ENCODE data around the gene CCL18.
"Not testable (repeated sequence)": the region's sequence is repeated elsewhere in the genome, so short reads cannot be mapped to it uniquely, and the experiment has no call there.

Gene CCL18, protein sequence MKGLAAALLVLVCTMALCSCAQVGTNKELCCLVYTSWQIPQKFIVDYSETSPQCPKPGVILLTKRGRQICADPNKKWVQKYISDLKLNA

DNA sequence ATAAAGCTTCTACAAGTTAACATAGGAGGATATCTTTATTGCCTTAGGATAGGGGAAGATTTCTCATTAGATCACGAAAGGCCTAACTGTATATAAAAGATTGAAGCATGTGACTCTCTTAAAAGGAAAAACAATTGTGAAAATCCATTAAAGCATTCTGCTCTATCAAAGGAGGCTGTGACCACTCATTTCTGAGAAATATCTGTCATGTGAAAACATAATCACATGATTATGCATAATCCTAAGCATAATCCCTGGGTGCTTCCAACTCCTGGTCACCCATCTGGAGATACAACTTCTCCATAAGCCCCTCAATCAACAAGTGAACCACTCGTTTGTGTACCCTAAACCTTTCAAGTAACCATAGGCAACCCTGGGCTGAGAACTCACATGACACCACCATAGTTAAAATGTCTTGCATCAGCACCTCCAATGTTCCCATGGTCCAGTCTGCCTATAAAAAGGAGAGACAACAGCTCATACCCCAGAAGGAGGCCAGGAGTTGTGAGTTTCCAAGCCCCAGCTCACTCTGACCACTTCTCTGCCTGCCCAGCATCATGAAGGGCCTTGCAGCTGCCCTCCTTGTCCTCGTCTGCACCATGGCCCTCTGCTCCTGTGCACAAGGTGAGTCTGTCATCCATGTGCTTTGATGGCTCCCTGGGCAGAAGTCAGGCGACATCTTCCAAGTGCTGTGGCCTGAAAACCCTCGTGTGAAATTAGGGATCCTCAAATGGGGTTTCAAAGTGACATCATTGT lies at the start of gene CCL18:
TSS of gene CCL18 (plus strand) at position 487 of the 756 bp plus-strand sequence. CDS start at position 558, 71 bp downstream.
- no peak for DNase-seq

DNA sequence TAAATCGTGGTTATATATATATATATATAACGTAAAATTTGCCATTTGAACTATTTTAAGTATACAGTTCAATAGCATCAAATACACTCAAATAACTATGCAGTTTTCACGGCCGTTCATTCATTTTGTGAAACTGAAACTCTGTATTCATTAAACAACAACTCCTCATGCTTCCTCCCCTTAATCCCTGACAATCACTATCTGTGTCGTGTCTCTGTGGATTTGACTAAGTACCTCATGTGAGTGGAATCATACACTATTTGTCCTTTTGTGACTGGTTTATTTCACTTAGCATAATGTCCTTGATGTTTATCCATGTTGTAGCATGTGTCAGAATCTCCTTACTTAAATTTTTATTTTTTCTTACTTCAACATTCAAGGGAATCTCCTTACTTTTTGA lies 49.1 kb upstream of the CCL18 start:
- no peak for DNase-seq

DNA sequence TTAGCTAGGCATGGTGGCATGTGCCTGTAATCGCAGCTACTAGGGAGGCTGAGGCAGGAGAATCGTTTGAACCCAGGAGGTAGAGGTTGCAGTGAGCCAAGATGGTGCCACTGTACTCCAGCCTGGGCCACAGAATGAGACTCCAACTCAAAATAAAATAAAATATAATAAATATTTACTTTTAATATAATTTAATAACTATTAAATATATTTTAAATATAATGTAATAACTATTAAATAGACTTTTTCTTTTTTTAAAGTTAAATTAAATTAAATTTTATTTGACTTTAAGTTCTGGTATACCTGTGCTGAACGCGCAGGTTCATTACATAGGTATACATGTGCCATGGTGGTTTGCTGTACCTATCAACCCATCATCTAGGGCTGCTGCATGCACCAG lies 48.2 kb upstream of the CCL18 start:
- not testable (repeated sequence) for DNase-seq

DNA sequence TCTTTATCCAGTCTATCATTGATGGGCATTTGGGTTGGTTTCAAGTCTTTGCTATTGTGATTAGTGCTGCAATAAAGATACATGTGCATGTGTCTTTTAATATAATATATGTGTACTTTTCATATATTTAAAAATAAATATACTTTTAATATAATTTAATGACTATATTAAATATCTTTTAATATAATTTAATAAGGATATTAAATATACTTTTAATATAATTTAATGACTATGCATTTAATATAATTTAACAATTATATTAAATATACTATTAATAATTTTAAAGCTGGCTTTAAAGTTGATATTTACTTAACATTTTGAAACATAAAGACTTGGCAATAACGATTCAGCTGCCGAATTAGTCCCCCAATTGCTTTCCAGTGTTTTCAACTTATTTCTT lies 47.5 kb upstream of the CCL18 start:
- DNase-seq, result no peak

DNA sequence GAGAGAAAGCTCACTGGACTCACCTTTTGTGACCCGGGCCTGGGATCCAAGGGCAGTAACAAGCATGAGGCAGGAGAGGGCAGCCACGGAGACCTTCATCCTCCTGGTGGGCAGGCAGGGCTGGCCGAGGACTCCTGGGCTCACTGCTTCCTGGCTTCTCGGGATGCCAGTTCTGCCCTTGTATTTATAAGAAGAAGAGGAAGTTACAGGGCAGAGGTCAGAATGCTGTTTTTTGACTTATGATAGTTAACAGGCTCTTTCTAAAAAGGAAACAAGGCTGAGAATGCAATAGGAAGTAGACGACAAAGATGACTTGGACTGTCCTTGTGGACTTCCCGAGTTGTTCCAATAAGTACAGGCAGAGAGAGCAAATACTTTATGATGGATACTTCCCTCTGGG lies 46.3 kb upstream of the CCL18 start, which contains the start of gene CCL23:
TSS of gene CCL23 (minus strand) at position 174 of the 400 bp plus-strand sequence. CDS start at position 99, 75 bp downstream.
- DNase-seq, result no peak

DNA sequence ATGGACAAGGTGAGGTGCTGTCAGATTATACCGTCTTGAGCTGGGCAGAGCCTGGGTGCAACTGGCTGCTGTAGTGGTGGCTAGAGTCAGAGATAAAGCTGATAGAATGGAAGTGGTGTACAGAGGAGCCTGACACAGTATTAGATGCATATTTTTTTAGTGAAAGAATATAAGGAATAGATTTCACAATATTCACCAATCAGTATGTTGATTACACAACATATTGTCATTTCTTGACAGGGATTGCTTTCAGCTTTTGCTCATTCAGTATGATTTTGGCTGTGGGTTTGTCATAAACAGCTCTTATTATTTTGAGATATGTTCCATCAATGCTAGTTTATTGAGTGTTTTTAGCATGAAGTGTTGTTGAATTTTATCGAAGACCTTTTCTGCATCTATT lies 44.6 kb upstream of the CCL18 start:
- DNase-seq, result no peak

DNA sequence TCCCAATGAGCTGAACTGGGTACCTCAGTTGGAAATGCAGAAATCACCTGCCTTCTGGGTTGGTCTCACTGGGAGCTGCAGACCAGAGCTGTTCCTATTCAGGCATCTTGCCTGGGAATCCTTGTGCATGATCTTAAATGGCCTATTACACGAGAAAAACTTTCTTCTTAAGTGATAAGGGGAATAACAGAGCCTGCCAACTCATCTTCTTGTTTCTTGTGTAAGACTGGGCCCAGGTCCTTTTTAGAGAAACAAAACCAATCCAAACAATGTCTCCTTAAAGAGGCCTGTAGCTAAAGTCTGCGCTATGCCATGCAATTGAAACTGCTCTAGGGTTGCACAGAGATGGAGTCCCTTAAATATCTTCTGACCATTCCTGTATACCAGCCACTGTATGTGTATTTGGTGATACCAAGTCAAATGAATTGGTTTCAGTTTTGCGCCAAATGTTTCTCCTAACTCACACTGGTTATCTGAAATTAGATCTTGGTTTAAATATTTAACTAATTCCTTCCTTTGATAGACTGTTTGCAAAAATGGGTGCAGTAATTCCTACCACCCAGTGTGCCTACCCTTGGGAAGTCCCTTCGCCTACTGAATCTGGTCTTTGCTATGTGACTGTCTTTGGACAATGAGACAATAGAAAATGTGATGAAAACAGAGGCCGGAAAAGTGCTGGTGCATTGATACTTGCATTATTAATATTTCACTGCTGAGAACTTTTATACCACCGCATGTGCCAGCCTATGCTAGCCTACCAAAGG lies 39.8 kb upstream of the CCL18 start:
- no peak for DNase-seq

DNA sequence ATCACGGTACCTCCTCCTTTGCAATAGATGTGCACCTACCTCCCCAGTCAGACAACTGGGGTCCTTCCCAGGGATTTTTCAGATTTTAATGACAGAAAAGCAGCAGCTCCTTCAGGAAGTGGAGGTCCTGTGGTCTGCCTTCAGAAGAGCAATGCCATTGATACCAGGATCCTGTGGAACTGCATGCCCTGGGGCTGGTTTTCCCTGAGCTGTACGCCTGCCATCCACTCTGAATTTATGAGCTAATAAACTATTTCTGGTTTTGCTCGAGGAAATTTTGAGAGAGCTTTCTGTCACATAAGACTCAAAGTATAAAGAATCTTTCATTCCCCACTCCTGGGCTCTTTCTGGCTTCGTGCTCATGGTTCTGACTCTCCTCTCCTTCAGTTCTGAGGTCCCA lies 36.3 kb upstream of the CCL18 start:
- no peak for DNase-seq

DNA sequence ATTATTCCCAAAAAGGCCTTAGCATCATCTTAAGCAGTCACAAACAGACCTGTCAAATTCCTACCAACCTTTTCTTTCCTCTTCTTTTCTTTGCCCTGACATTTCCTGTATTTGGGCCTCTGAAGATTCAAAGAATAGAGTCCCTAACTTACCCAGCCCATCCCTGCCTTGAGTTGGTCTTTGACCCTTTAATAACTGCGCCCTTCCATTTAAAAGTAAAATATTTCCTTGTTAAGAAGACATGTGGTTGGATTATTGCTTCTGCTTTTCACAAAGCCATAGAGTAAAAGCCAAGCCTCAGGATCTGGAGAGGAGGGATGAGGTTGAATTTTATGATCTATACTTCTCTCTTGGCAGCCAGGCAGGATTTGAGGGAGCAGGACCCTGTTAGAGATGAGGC lies 33.1 kb upstream of the CCL18 start:
- no peak for DNase-seq

DNA sequence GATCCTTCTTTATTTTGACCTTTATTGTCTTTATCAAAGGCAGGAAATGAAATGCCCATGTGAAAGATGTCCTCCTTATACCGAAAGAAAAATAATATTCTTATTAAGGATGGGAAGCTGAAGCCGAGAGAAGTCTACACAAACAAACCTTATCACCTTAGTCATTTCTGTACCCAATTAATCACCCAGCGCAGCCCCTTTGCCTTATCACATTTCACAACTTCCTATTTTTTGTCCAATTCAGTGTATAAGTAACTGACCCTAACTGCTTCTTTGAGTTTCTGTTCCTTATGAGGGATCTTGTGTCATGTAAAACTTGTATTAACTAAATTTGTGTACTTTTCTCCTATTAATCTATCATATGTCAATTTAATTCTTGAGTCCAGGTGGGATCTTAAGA lies 29.9 kb upstream of the CCL18 start:
- no peak for DNase-seq

DNA sequence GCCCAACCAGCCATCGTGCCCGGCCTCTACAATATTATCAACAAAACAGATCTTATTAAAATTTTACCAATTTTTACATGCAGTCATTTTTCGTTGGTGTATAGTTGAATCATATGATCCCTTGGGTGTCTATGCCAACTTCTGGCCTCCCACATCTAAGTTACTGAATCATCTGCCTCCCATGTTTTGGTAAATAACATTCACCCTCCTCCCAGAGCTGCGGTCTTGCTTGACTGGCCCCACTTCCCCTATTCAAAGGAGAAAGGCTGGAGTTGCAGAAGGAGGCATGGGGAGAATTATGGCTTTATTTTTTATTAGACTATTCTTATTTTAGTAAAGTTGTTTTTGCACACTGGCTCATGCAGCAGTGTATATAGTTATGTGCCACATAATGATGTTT lies 27.8 kb upstream of the CCL18 start:
- no peak for DNase-seq

DNA sequence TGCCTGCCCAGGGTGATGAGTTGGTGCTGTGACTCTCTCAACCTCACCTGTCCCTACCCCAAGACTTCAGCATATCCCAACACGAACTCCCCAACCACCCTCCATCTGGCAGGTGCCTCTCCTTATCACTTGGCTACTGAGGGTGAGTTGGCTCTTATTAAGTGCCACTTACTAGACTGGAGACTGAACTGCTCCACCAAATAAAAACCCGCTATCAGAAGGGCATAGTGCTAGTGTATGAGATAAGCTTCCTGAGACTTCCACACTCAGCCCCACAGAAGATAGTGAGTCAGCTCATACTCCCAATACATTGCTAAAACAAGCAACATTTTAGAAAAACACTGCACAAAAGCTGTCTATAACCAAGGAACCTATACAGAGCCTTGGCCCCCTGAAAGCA lies 16.0 kb upstream of the CCL18 start:
- DNase-seq, result no peak

DNA sequence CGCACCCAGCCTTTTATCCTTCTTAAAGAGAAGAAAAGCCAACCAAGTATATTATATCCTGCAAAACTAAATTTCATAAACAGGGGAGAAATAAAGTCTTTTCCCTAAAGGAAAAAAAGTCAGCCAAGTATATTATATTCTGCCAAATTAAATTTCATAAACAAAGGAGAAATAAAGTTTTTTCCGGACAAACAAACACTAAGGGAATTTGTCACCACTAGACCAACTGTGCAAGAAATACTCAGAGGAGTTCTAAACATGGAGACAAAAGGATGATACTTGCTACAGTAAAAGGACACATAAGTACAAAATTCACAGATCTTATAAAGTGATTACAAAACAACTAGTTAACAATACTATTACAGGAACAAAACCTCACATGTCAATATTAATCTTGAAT lies 14.4 kb upstream of the CCL18 start:
- no peak for DNase-seq

DNA sequence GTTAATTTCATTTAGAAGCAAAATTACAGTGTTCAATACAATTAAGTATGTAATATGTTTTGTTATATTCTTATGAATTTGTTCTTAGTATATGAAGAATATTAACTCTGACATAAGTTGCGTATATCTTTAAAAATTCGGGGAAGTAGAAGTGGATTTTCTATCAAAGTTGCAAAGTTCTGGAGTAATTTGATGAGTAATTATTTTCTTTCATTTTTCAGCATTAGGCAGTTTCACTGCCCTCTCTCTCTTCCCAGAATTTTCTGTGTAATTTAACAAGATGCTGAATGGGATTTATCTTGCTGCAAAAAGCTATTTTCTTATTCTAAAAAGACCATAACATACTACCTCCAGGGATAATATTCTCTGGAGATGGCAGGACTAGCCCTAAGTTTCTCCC lies 8.9 kb upstream of the CCL18 start:
- no peak for DNase-seq

DNA sequence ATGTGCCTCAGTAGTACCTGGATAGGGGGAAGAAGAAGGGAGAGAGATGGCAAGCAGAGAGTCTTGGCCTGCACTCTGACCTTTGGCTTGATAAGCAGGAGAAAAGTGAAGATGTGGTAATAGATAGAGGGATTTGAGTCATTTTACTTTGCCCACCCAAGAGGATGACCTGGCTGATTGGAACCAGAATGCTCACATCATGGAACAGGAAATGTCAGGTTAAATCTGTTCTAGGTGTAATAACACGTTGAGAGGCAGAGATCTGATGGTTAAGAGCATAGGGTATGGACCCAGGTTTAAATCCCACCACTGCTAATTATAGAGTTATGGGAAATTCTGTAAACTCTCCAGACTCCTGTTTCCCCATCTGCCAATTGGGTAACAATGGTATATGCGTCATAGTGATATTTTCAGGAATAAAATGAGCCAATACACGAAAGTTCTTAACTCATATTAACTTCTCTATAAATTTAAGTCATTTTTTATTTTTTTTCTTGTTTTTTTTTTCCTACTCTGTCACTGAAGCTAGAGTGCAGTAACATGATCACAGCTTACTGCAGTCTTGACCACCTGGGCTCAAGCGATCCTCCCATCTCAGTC lies 8.1 kb upstream of the CCL18 start:
- DNase-seq, result no peak

DNA sequence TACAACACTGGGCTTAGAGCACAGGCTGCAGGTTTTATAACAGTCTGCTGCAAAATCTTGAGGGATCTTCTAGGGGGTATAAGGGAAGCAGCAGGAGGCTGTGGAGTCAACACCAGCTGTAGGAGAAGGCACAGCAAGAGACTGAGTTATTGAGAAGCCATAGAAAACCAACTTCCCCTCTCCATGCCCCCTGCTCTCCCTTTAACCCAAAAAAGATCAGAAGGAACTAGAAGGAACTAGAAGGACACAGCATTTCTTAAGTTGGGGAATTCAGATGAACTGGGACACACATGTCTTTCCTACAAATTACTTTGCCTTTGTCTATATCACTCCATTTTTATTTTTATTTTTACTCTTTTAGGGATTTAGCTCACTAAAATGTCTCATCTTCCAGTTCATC lies 6.2 kb upstream of the CCL18 start:
- DNase-seq, result no peak

DNA sequence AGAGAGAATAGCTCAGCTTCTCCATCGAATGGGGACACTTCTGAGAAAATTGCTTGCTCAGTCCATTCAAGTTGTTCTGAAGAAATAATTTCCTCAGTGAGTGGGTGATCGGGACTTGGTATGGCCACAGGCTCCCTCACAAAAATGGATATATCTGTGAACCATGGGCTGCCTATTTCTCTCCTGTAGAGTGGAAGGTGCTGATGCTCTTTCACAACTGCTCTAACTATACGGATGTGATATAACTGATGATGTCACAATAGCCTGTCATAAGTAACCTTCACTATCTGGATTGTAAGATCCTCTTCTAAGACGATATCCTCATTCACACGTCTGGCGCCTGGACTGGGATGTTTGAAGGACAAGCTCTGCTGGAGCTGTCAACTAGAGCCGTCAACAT lies 4.7 kb upstream of the CCL18 start:
- no peak for DNase-seq

DNA sequence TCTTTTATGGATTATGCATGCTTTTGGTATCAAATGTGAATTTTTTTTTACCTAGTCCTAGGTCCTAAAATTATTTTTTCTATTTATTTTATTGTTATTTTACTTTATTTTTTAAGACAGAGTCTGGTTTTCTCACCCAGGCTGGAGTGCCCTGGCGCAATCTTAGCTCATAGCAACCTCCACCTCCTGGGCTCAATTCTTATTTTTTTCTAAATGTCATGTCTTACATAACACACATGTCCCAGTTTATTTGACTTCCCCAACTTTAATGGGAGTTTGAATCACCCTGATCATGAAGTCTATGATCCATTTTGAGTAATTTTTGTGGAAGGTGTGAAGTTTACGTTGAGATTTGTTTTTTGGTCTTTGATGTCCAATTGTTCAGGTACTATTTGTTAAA lies 3.3 kb upstream of the CCL18 start:
- DNase-seq, result no peak

DNA sequence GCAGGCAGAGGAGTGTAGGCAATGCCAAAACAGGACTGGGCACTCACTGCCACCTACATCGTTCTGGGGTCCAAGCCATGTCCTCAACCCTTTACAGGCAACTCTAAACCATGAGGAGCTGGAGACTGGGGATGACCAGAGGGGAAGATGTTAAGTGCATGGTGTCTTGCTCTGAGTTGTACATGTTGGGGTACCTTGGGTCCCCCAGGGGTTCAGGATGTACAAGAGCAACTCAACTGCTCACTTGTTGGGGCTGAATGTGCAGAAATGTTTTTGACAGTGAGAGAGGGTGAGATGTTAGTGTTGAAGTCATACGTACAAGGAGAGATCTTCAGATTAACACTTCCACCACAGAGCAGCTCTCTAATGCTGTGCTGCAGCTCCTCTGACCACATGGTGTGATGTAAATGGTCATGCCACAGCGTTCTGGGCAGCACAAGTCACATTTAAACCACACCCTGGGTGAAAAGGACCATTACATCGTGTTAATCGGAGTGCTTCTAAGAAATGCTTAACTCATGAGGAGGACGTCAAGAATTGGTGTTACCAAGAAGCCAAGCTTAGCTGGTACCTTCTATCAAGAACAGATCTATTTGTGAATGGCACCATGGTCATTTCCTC lies 2.4 kb downstream of the CCL18 start:
- no peak for DNase-seq

DNA sequence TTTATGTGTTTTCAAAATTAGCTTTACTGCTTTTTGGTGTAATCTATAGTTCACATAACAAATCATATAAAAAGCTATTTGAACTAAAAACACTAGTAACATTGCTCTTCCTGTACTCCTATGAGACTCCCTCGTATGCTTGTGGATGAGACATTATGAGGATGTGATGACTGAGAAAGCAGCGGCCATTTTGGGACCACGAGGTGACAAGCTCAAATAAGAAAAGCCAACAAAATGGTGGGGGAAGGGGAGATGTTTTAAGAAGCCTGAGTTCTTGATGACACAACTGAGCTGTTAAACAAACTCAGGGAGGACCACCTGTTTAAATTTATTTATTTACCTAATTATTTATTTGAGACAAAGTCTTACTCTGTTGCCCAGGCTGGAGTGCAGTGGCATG lies 4.5 kb downstream of the CCL18 start:
- DNase-seq, result no peak

DNA sequence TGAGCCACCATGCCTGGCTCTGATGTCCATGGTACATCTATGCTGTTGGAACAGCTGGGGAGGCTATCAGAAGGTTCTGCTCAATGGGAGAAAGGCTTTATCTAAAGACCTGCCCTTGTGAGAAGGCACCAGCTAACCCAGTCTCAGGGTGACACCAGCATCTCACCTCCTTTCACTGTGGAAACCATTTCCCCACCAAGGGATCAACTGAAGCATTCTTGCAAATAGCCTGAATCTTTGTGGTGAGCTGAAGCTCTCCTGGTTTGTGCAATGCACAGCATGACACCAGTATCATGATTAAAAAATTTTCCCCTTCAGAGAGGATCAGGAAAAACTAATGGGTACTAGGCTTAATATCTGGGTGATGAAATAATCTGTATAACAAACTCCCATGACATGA lies 5.1 kb downstream of the CCL18 start:
- DNase-seq, result no peak

DNA sequence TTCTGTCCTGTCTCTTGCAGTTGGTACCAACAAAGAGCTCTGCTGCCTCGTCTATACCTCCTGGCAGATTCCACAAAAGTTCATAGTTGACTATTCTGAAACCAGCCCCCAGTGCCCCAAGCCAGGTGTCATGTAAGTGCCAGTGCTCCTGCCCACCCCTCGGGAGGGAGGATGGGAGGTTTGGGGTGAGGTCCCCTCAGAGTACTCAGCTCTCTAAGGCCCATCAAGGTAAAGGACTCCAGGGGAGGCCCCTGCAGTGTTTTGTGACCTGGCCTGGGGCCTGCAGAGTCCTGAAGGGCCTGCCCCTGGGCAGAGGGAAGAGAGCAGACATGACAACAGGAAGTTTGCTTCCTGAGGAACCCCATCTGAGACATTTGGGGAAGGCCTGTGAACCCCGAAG lies 6.4 kb downstream of the CCL18 start:
- DNase-seq, result no peak

DNA sequence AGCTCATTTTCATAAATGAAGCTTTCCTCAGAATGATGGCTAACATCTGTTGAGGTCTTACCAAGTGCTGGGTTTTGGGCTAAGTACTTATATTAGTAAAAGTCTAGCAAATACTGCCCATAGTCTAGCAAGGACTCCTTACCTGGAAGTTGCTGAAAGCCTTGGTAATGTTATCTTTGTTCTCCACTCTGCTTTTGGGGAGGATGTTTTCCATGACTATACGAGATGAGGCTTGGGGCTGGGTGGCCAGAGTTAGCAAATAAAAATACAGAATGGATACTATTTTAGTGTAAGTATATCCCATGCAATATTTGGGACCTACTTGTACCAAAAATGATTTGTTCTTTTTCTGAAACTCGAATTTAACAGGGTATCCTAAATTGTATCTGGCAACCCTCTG lies 7.7 kb downstream of the CCL18 start:
- DNase-seq, result no peak
